Activated T-helper 1 cell treated with anti-CD3 and anti-CD28 coated beads, Interleukin-12 subunit alpha, Interleukin-12 subunit beta, Interleukin-2, Interleukin-4 antibody, amounts not matched to agents 30 ng/mL and 10 ng/mL and 1 ng/mL, durations not matched to agents 14 hours and 24 hours and 36 hours (primary cell): ENCODE results near the gene TGDS. TPM values are rescaled to one million over a fixed set of nuclear protein-coding genes. Genes with fewer than 3 reads are reported as not detected.

Experiments
- DNase-seq: peaks from one replicate; pipeline ENCODE4 v3.0.0; 2021; ENCODE audit warnings: low spot score
- H3K27ac Mint-ChIP-seq: one replicate; pipeline ENCODE4 v1.8.0; 2021; ENCODE audit warnings: mild to moderate bottlenecking, mixed read lengths
- H3K27me3 Mint-ChIP-seq: one replicate; pipeline ENCODE4 v1.8.0; 2022; ENCODE audit warnings: mild to moderate bottlenecking, moderate library complexity, mixed read lengths; ENCODE audit not compliant: insufficient read depth
- H3K36me3 Mint-ChIP-seq: one replicate; pipeline ENCODE4 v1.8.0; 2021; ENCODE audit warnings: low read depth, mixed read lengths
- H3K4me1 Mint-ChIP-seq: one replicate; pipeline ENCODE4 v1.8.0; 2021; ENCODE audit warnings: low read depth, mixed read lengths
- H3K4me3 Mint-ChIP-seq: one replicate; pipeline ENCODE4 v1.8.0; 2021; ENCODE audit warnings: mild to moderate bottlenecking, moderate library complexity, mixed read lengths
- H3K9me3 Mint-ChIP-seq: one replicate; pipeline ENCODE4 v1.8.0; 2021; ENCODE audit warnings: mixed read lengths
- intact Hi-C: fragments of 100-400 bp; cut with micrococcal nuclease; formaldehyde crosslinking; loops from one replicate; pipeline ENCODE4 v1.15.1; 2024
- total RNA-seq: library from RNA; stranded (reverse); gene quantifications from 2 replicates; pipeline ENCODE4 v1.2.3, GENCODE V29; 2022

Gene TGDS
- total RNA-seq, 1 donor from 2014 or later, result 29.7 TPM

DNA sequence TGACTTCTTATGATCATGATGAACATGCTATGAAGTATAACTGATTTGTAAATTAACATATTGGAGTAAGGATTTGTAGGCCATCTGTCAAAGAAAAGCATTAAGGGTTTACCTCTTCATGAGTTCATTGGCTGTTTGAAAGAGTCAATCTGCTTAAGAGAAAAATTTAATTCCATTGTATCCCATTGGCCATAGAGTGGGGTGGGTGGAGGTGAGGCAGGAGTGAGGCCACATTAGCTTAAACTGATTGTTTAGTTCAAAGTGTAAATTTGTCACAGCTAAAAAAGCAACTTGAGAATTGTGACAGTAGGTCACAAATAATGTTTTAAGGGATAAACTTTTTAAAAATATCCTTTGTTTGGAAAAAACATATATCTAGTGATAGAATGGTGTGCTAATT, 17.1 kb upstream of the TGDS start:
- intact Hi-C loops, result no loop called here
- H3K4me3 Mint-ChIP-seq, result no peak overlapping the region
- H3K27me3 Mint-ChIP-seq, result no peaks in the 10 kb centered on the region
- H3K27ac Mint-ChIP-seq, result no peak overlapping the region
- H3K9me3 Mint-ChIP-seq, result no peaks in the 10 kb centered on the region
- H3K36me3 Mint-ChIP-seq, result peaks cover 28% of the 10 kb centered on the region
- peaks cover 27% of the 10 kb centered on the region for H3K4me1 Mint-ChIP-seq
- no peak for DNase-seq

DNA sequence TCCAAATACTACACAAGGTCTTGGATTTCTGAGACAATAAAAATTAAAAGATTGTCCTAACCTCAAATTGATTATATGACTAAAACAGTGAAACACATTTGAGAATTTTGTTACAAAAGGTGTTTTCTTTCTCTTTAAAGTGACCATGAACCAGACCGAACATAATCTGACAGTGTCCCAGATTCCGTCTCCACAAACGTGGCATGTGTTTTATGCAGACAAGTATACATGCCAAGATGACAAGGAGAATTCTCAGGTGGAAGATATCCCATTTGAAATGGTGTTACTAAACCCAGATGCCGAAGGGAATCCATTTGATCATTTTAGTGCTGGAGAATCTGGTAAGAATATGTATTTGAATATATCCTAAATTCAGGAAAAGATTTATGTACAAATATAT, 16.1 kb upstream of the TGDS start:
- no peak overlapping the region for H3K27ac Mint-ChIP-seq
- no peaks in the 10 kb centered on the region for H3K9me3 Mint-ChIP-seq
- no peaks in the 10 kb centered on the region for H3K27me3 Mint-ChIP-seq
- intact Hi-C loops, result no loop called here
- no peak for DNase-seq
- peaks cover 31% of the 10 kb centered on the region for H3K4me1 Mint-ChIP-seq
- peaks cover 36% of the 10 kb centered on the region for H3K36me3 Mint-ChIP-seq
- no peak overlapping the region for H3K4me3 Mint-ChIP-seq

DNA sequence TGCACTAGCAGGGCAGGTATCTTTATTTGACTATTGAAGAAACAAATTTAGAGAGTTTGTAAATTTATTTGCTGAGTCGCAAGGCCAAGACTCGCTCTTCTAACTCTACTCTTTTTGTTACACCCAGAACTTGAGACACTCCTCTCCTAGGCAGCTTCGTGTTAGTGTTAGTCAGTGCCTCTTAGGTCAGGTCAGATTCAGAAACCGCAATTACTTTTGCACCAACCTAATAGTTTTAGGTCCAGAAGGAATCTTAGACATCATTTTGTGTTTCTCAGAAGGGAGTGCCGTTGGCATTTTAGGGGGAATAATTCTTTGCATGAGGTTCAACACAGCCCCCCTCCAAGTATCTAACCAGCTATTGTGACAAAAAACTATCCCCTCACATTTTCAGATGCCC, 14.5 kb upstream of the TGDS start:
- Mint-ChIP-seq H3K27me3 (no peaks in the 10 kb centered on the region), H3K4me3 (no peak overlapping the region), H3K36me3 (peaks cover 42% of the 10 kb centered on the region), H3K27ac (no peak overlapping the region), H3K9me3 (no peaks in the 10 kb centered on the region), H3K4me1 (peaks cover 30% of the 10 kb centered on the region)
- intact Hi-C loops, result no loop called here
- no peak for DNase-seq

DNA sequence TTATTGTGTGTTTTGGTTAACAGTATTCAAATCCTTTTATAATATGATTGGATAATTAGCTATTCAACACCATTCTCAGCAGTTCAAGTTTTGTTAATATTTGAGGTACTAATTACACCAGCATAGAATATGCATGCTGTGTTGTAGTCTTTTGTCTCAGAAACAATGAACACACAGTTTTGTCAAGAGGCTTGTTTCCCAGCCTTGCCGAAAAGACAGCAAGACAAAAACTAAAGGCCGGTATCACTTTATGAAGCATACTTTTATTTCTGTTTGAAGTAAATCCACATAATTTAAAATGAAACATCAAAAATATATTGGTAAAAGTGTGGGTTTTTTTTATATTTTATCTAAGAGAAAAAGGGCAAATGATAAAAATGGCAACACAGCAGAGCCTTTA, 13.2 kb upstream of the TGDS start:
- H3K4me1 Mint-ChIP-seq, result peaks cover 23% of the 10 kb centered on the region
- no peaks in the 10 kb centered on the region for H3K9me3 Mint-ChIP-seq
- intact Hi-C loops, result no loop called here

DNA sequence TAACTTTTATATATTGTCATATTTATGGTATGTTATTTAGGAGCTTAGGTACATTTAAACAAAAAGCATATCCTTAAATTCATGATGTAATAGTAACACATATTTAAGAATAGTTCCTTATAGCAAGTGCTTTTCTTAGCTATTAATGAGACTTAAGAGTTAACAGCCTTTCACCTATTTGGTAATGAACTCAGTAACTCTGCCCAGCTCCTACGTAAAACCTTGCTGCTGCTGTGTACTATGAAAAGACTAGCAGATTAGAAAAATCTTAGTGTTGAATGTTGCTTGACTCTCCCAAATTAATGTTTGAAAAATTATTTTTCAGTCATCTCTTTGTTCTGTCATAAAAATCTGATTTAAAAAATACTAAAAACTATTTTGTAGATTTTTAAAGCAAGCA, 12.6 kb upstream of the TGDS start:
- intact Hi-C loops, result no loop called here
- H3K27me3 Mint-ChIP-seq, result no peaks in the 10 kb centered on the region
- H3K4me3 Mint-ChIP-seq, result no peak overlapping the region
- H3K36me3 Mint-ChIP-seq, result peaks cover 36% of the 10 kb centered on the region
- no peak for DNase-seq
- no peaks in the 10 kb centered on the region for H3K9me3 Mint-ChIP-seq
- H3K4me1 Mint-ChIP-seq, result peaks cover 20% of the 10 kb centered on the region
- no peak overlapping the region for H3K27ac Mint-ChIP-seq

More for the DNA sequence above, 13.2 kb upstream of the TGDS start:
- Mint-ChIP-seq H3K27me3 (no peaks in the 10 kb centered on the region), H3K27ac (no peak overlapping the region), H3K4me3 (no peak overlapping the region), H3K36me3 (peaks cover 37% of the 10 kb centered on the region)
- DNase-seq, result no peak

DNA sequence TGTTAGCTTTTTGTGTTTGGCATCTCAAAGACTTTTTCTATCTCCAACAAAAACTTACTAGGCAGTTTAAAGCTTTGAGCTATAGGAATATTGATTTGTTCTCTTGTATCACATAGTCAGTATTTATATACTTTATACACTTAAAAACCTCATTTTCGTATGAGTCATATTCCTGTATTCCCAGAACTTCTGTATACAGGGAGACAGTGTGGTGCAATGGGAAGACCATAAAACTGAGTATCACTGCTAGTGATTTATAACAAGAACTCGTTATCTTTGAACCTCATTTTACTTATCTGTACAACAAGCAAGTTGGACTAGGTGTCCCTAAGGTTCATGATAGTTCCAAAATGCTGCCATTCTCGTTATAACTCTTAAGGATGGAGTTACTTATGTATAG, 12.0 kb upstream of the TGDS start:
- no peak for DNase-seq
- Mint-ChIP-seq H3K27me3 (no peaks in the 10 kb centered on the region), H3K36me3 (peaks cover 33% of the 10 kb centered on the region), H3K27ac (no peak overlapping the region), H3K9me3 (no peaks in the 10 kb centered on the region), H3K4me1 (peaks cover 24% of the 10 kb centered on the region), H3K4me3 (no peak overlapping the region)
- intact Hi-C loops, result no loop called here

DNA sequence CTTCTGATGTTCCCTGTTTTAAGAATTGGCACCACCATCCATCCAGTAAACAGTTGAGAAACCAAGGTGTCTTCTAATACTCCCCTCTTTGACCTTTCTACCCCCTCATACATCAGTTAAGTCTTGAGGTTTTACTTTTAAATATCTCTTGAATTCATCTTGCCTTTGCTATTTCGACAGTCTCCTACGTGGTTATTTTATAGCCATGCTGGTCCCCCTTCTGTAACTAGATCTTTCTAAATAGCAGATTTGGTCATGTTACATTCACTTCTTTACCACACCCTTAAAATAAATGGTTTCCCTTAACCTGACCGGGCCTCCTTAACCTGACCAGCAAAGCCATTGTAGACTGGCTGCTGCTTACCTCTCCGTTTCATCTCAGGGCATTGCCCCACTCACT, 11.1 kb upstream of the TGDS start:
- H3K36me3 Mint-ChIP-seq, result peaks cover 32% of the 10 kb centered on the region

DNA sequence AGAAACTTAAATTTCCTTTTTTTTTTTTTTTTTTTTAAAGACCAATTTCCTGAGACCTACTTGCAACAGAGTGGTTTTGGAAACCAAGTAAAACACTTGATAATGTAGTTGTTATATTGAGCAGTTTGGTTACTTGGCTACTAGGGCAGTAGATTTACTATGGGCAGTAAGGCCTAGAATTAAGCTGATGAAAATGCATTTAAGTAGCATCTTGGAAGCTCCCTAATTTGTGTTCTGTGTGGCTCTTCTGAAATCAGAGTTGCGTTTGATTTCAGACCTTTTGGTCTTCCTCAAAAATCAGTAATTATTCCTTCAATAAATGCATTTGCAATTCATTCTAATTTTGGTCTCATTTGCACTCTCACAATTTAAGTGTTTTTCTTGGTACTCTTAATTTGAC, 6.5 kb upstream of the TGDS start:
- Mint-ChIP-seq H3K4me3 (peak overlapping the region; percentile 88), H3K27me3 (no peaks in the 10 kb centered on the region), H3K9me3 (peaks cover 9% of the 10 kb centered on the region), H3K27ac (peak overlapping the region; percentile 75), H3K36me3 (peaks cover 17% of the 10 kb centered on the region), H3K4me1 (peaks cover 34% of the 10 kb centered on the region)
- no peak for DNase-seq
- intact Hi-C loops, result loop anchor here (2.0 to 5.0 kb wide), 2 partner anchors 14 to 275 kb away; no protein-coding TSS in a partner anchor

More for the DNA sequence above, 11.1 kb upstream of the TGDS start:
- Mint-ChIP-seq H3K4me3 (no peak overlapping the region), H3K27me3 (no peaks in the 10 kb centered on the region), H3K27ac (no peak overlapping the region), H3K4me1 (peaks cover 29% of the 10 kb centered on the region), H3K9me3 (no peaks in the 10 kb centered on the region)
- no peak for DNase-seq
- intact Hi-C loops, result no loop called here

DNA sequence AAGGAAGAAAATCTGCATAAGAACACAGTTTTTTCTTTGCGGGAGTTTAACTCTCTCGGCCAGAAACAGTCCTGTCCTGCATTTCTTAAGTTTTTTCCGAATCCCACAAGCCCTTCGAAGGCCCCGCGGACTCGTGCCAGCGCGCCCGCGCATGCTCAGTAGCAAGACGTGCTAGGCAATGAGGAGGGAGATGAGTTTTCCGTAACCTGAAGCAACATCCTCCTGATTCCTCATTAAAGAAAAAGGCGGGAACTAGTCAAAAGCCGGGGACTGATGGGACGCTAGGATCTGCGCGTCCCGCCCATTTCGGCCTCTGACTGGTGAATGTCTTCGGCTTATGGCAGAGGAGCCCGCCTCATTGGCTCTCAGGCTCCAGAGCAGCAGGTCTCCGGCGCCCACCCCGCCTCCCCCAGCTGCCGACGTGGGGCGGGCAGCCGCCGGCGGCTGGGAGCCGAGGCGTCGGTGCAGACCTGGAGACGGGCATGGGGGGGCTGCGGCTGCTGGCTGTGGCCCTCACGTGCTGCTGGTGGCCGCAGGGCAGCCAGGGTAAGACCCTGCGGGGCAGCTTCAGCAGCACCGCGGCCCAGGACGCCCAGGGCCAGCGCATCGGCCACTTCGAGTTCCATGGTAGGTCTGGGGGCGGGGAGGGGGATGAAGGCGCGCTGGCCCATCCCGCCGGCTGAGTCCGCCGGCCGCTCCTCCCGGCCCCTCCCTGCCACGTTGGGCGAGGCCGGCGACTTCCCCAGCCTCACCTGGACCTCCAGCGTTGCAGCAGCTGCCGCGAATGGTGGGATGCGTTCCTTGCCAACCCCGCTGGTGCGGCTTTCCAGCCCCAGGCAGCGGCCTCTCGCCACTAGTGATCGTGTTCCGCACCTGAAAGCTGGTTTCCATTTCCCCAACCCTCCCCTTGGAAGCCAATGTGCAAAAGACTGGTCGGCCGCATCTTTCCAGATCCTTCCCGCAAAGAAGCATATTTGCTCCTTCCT, 5.8 kb upstream of the TGDS start, which contains the start of gene GPR180:
Gene GPR180 (plus strand): TSS at position 412 of the 986 bp plus-strand sequence. CDS start 71 bp downstream, at position 483.
- peak within 1 kb of the TSS; percentile 88 for H3K4me3 Mint-ChIP-seq
- DNase-seq, result peak; percentile 89
- intact Hi-C loops, result loop anchor here (1.0 to 5.0 kb wide), 6 partner anchors 15 to 274 kb away; no protein-coding TSS in a partner anchor
- H3K36me3 Mint-ChIP-seq, result peaks cover 10% of the 10 kb centered on the region
- no peaks in the 10 kb centered on the region for H3K27me3 Mint-ChIP-seq
- H3K27ac Mint-ChIP-seq, result peak within 1 kb of the TSS; percentile 75
- H3K9me3 Mint-ChIP-seq, result peaks cover 9% of the 10 kb centered on the region
- peaks cover 31% of the 10 kb centered on the region for H3K4me1 Mint-ChIP-seq

DNA sequence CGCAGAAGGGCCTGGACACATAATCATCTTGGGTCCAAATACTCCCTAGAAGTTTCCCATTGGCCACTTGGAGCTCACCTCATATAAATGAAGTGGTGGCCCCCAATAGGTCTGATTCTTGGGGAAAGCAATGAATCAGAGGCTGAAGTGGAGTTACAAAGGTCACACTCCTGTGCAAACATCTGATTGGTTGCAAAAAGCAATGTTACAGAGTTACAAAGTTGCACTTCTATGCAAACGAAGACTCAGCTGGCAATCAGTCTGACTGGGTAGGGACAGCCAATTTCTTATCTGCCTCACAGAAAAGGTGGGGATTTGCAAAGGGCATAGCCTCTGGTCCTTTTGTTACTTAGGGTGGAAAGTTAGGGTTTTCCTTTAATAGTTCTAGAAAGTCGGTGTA, 3.9 kb upstream of the TGDS start:
- DNase-seq, result no peak
- H3K9me3 Mint-ChIP-seq, result peaks cover 9% of the 10 kb centered on the region

DNA sequence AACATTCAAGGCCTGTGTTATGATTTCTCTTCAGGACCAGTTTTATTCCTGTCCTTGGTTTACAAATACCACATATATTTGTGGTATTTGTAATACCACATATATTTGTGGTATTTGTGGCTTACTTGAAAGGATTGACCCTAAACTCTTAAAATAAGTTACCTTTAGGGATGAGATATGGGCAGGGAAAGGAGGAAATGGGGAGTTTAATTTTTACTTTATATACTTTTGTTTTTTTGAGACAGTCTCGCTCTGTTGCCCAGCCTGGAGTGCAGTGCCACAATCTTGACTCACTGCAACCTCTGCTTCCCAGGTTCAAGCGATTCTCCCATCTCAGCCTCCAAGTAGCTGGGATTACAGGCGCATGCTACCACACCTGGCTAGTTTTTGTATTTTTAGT, 2.3 kb upstream of the TGDS start:
- peaks cover 9% of the 10 kb centered on the region for H3K9me3 Mint-ChIP-seq
- H3K27me3 Mint-ChIP-seq, result no peaks in the 10 kb centered on the region
- peaks cover 17% of the 10 kb centered on the region for H3K36me3 Mint-ChIP-seq
- H3K4me3 Mint-ChIP-seq, result no peak overlapping the region
- intact Hi-C loops, result loop anchor here (5.0 kb wide), 1 partner anchor 1079 kb away; the partner anchor contains the start of gene DNAJC3
- H3K4me1 Mint-ChIP-seq, result peaks cover 49% of the 10 kb centered on the region
- no peak for DNase-seq
- H3K27ac Mint-ChIP-seq, result no peak overlapping the region

More for the DNA sequence above, 3.9 kb upstream of the TGDS start:
- H3K4me1 Mint-ChIP-seq, result peaks cover 37% of the 10 kb centered on the region
- no peak overlapping the region for H3K4me3 Mint-ChIP-seq
- H3K27ac Mint-ChIP-seq, result no peak overlapping the region
- H3K27me3 Mint-ChIP-seq, result no peaks in the 10 kb centered on the region
- peaks cover 9% of the 10 kb centered on the region for H3K36me3 Mint-ChIP-seq
- intact Hi-C loops, result loop anchor here (2.0 to 5.0 kb wide), 3 partner anchors 67 to 1077 kb away; partner anchors contain the start of gene DNAJC3

DNA sequence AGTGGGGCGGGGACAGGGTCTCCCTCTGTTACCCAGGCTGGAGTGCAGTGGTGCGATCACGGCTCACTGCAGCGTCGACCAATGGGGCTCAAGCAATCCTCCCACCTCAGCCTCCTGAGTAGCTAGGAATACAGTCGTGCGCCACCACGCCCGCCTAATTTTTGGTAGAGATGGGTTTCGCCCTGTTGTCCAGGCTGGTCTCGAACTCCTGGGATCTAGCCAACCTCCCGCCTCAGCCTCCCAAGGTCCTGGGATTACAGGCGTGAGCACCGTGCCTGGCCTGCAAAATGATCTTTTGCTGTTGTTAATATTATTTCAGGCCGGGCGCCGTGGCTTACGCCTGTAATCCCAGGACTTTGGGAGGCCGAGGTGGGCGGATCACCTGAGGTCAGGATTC, 621 bp upstream of the TGDS start:
- DNase-seq, result no peak
- Mint-ChIP-seq H3K27me3 (no peaks in the 10 kb centered on the region), H3K9me3 (peaks cover 9% of the 10 kb centered on the region), H3K4me3 (peak overlapping the region; percentile 93), H3K27ac (peak overlapping the region; percentile 95), H3K4me1 (peaks cover 45% of the 10 kb centered on the region), H3K36me3 (peaks cover 22% of the 10 kb centered on the region)
- intact Hi-C loops, result loop anchor here (1.0 to 5.0 kb wide), 2 partner anchors 47 to 1081 kb away; partner anchors contain the start of gene DNAJC3
